ENCODE results near the gene B4GALT6. TPM values are rescaled to one million over a fixed set of nuclear protein-coding genes. Genes with fewer than 3 reads are reported as not detected.

The B4GALT6 gene
- total and polyA plus RNA-seq, 2 of the 8 experiments (the other 6 are each of a cell fraction or from before 2014, with no cell fraction given) = 6.3 to 41.5 TPM

GRCh38 chr18:31634331-31634713, 50.1 kb downstream of the B4GALT6 start:
- no peak overlapping the region for H2BK12ac ChIP-seq (ENCODE audit: low read depth, low read length)
- H3K79me2 ChIP-seq (ENCODE audit: control insufficient read depth in 1 of 2, insufficient read depth in 2 of 2, low read length in 2 of 2) = no peaks in the 10 kb centered on the region
- no peak overlapping the region for H4K5ac ChIP-seq (ENCODE audit: insufficient read length, low read depth, low read length)
- ChIA-PET POLR2A (ENCODE audit: partially characterized antibody) (no interaction called here), CTCF (ENCODE audit: partially characterized antibody) (interaction anchor here (0.6 to 2.8 kb wide), 4 partner anchors 22 to 90 kb away, joined by 3 to 11 read pairs (median 4); no protein-coding TSS in a partner anchor)
- no peak overlapping the region for H2BK120ac ChIP-seq (replicated peaks; ENCODE audit: low read depth, low read length)
- H3K27me3 ChIP-seq (replicated peaks in 1 of 4; ENCODE audit: control insufficient read depth in 3 of 4, extremely low read depth in 1 of 4, insufficient read depth in 3 of 4, low read length in 3 of 4) = no peaks in the 10 kb centered on the region
- no peaks in the 10 kb centered on the region for H3K4me1 ChIP-seq (replicated peaks in 1 of 4; ENCODE audit: control insufficient read depth in 3 of 4, insufficient read depth in 4 of 4, low read length in 3 of 4)
- 92% methylated on average over 3 of the region's 3 CpGs; no CpG with 5 or more reads in 1 of the 2 experiments for WGBS, 2 experiments (ENCODE audit: extremely low coverage in 1 of 2, insufficient coverage in 1 of 2, insufficient read length in 1 of 2, insufficient replicate concordance in 2 of 2, low coverage in 1 of 2, low lambda C conversion rate in 2 of 2, missing lambda C conversion rate in 1 of 2)
- no peak overlapping the region for H2BK5ac ChIP-seq (ENCODE audit: low read depth, low read length)
- no peaks in the 10 kb centered on the region; the same call in 1 of the 2 replicates for H3K23me2 ChIP-seq (ENCODE audit: low read depth, low read length)
- H3K36me3 ChIP-seq (ENCODE audit: control insufficient read depth in 2 of 4, insufficient read depth in 4 of 4, low read length in 3 of 4) = peaks cover 0 to 11% (median 3%) of the 10 kb centered on the region in 4 experiments; a peak in 4 of 8 replicates
- no peaks in the 10 kb centered on the region for H3K9me3 ChIP-seq (ENCODE audit: insufficient read depth in 2 of 2, low read depth in 1 of 2, low read length in 1 of 2)
- H3K9ac ChIP-seq (replicated peaks in 1 of 4; ENCODE audit: extremely low read depth in 1 of 4, low read depth in 3 of 4, low read length in 3 of 4) = no peak overlapping the region
- H4K20me1 ChIP-seq (replicated peaks in 1 of 2; ENCODE audit: control insufficient read depth in 1 of 2, insufficient read depth in 2 of 2, low read length in 2 of 2) = no peaks in the 10 kb centered on the region
- DNase-seq (ENCODE audit: low read depth in 1 of 2, low spot score in 2 of 2) (no peak), FAIRE-seq (no peak)
- H3K79me1 ChIP-seq (ENCODE audit: low read depth, low read length) = no peaks in the 10 kb centered on the region
- H3K18ac ChIP-seq (ENCODE audit: extremely low read depth, low read length) = no peak overlapping the region
- no peak overlapping the region for H4K8ac ChIP-seq (ENCODE audit: extremely low read depth, insufficient read depth, low read length)
- no peak overlapping the region for H3K56ac ChIP-seq (replicated peaks; ENCODE audit: insufficient read length, low read depth, low read length)
- H2AK5ac ChIP-seq (ENCODE audit: low read depth, low read length) = no peak overlapping the region
- no peak overlapping the region for H3K4me3 ChIP-seq (ENCODE audit: extremely low read depth in 1 of 4, insufficient read depth in 2 of 4, low read depth in 3 of 4, low read length in 4 of 4)
- H4K91ac ChIP-seq (replicated peaks; ENCODE audit: insufficient read length, low read length) = no peak overlapping the region
- H3K27ac ChIP-seq (ENCODE audit: low read depth, low read length) = no peak overlapping the region
- H3K14ac ChIP-seq (ENCODE audit: insufficient read length) = no peak overlapping the region
- no peak overlapping the region for H3K4me2 ChIP-seq (ENCODE audit: insufficient read depth in 1 of 2, low read depth in 2 of 2, low read length in 2 of 2)
- no peak overlapping the region for H2BK15ac ChIP-seq (ENCODE audit: low read length)
- H2BK20ac ChIP-seq (ENCODE audit: low read length) = no peak overlapping the region
- no peak overlapping the region for H3K4ac ChIP-seq (replicated peaks; ENCODE audit: insufficient read length, low read depth, low read length)
- no peak overlapping the region for H3K23ac ChIP-seq (ENCODE audit: insufficient read length)
- H2AFZ ChIP-seq (ENCODE audit: low read length) = no peak overlapping the region
- no peak for TF ChIP-seq SRF (IDR thresholded peaks at IDR 0.05; ENCODE audit: low read depth, low read length)
- TF ChIP-seq RNF2 (IDR thresholded peaks at IDR 0.05; ENCODE audit: borderline replicate concordance, low read depth, low read length, missing control alignments, poor library complexity, severe bottlenecking) = no peak
- TF ChIP-seq BACH1 (IDR thresholded peaks at IDR 0.05; ENCODE audit: low read length) = no peak
- TF ChIP-seq HDAC6 (IDR thresholded peaks at IDR 0.05; ENCODE audit: low read depth, low read length) = no peak
- no peak for TF ChIP-seq SIX5 (IDR thresholded peaks at IDR 0.05; ENCODE audit: low read depth, low read length)
- TF ChIP-seq FOSL1 (IDR thresholded peaks at IDR 0.05; ENCODE audit: insufficient read depth, low read depth, low read length) = no peak
- no peak for TF ChIP-seq GTF2F1 (IDR thresholded peaks at IDR 0.05; ENCODE audit: borderline replicate concordance, low read depth, low read length)
- no peak for TF ChIP-seq ASH2L (IDR thresholded peaks at IDR 0.05; ENCODE audit: low read length)
- TF ChIP-seq RXRA (IDR thresholded peaks at IDR 0.05; ENCODE audit: insufficient read depth, low read depth, low read length) = no peak
- TF ChIP-seq CHD1 (IDR thresholded peaks at IDR 0.05; ENCODE audit: low read depth, low read length) = no peak
- TF ChIP-seq POLR2A (IDR thresholded peaks at IDR 0.05; ENCODE audit: control extremely low read depth in 1 of 2, low read depth in 2 of 2, low read length in 2 of 2) = no peak
- no peak for TF ChIP-seq PHF8 (conservative IDR thresholded peaks at IDR 0.05; ENCODE audit: low read depth, low read length)
- TF ChIP-seq EP300 (IDR thresholded peaks at IDR 0.05; ENCODE audit: borderline replicate concordance in 1 of 2, low read depth in 2 of 2, low read length in 2 of 2) = no peak
- TF ChIP-seq EGR1 (IDR thresholded peaks at IDR 0.05; ENCODE audit: borderline replicate concordance, low read depth, low read length) = no peak
- no peak for TF ChIP-seq MAFK (IDR thresholded peaks at IDR 0.05; ENCODE audit: low read depth, low read length)

All from H1 (cell line).